H9 (cell line): ENCODE measurements around the gene PDE2A. TPM values are rescaled to one million over a fixed set of nuclear protein-coding genes. Genes with fewer than 3 reads are reported as not detected.

Experiments
- DNase-seq: peaks from one replicate; pipeline ENCODE4 v3.0.0-alpha.2; 2017
- H2AFZ ChIP-seq: one replicate; pipeline ENCODE4 v1.6.1; 2013; ENCODE audit warnings: mild to moderate bottlenecking, low read length, control low read depth, moderate library complexity
- H2AK5ac ChIP-seq: 2 replicates; pipeline ENCODE4 v1.6.1; 2013; ENCODE audit warnings: low read length, control low read depth, mixed read lengths; ENCODE audit not compliant: insufficient read length
- H2BK120ac ChIP-seq: one replicate; pipeline ENCODE4 v1.6.1; 2013; ENCODE audit warnings: low read depth, mild to moderate bottlenecking, low read length, control low read depth, inconsistent platforms; ENCODE audit not compliant: poor library complexity, severe bottlenecking
- H2BK12ac ChIP-seq: 2 replicates; pipeline ENCODE4 v1.6.1; 2013; ENCODE audit warnings: low read length, control low read depth, mixed read lengths, low read depth; ENCODE audit not compliant: insufficient read length
- H2BK15ac ChIP-seq: 2 replicates; pipeline ENCODE4 v1.6.1; 2013; ENCODE audit warnings: low read depth, low read length, control low read depth
- H2BK20ac ChIP-seq: one replicate; pipeline ENCODE4 v1.6.1; 2013; ENCODE audit warnings: low read depth, mild to moderate bottlenecking, low read length, control low read depth, inconsistent platforms; ENCODE audit not compliant: poor library complexity, severe bottlenecking
- H2BK5ac ChIP-seq: 2 replicates; pipeline ENCODE4 v1.6.1; 2013; ENCODE audit warnings: low read length, control low read depth, mixed read lengths; ENCODE audit not compliant: insufficient read length
- H3K14ac ChIP-seq: 2 replicates; pipeline ENCODE4 v1.6.1; 2013; ENCODE audit warnings: low read length, control low read depth; ENCODE audit not compliant: insufficient read depth
- H3K18ac ChIP-seq: 2 replicates; pipeline ENCODE4 v1.6.1; 2013; ENCODE audit warnings: low read depth, mild to moderate bottlenecking, mixed read lengths, low read length, control low read depth; ENCODE audit not compliant: insufficient read length
- H3K23ac ChIP-seq: 2 replicates; pipeline ENCODE4 v1.6.1; 2013; ENCODE audit warnings: low read length, control low read depth, mixed read lengths, low read depth; ENCODE audit not compliant: insufficient read length
- H3K23me2 ChIP-seq: 2 replicates; pipeline ENCODE4 v1.6.1; 2013; ENCODE audit warnings: low read depth, mild to moderate bottlenecking, mixed read lengths, low read length, control low read depth; ENCODE audit not compliant: insufficient read length, poor library complexity, severe bottlenecking
- H3K27ac ChIP-seq: 2 replicates; pipeline ENCODE4 v1.5.1; 2013; ENCODE audit warnings: low read length, control low read depth, mixed read lengths, low read depth; ENCODE audit not compliant: insufficient read length
- H3K27me3 ChIP-seq: 2 replicates; pipeline ENCODE4 v1.6.1; 2013; ENCODE audit warnings: low read length, control low read depth, inconsistent platforms; ENCODE audit not compliant: insufficient read depth
- H3K4ac ChIP-seq: 2 replicates; pipeline ENCODE4 v1.6.1; 2013; ENCODE audit warnings: low read depth, mild to moderate bottlenecking, control low read depth, inconsistent platforms, low read length, moderate library complexity
- H3K4me1 ChIP-seq: 2 replicates; pipeline ENCODE4 v1.6.1; 2013; ENCODE audit warnings: low read length, control low read depth, inconsistent platforms; ENCODE audit not compliant: insufficient read depth
- H3K4me2 ChIP-seq: 2 replicates; pipeline ENCODE4 v1.6.1; 2013; ENCODE audit warnings: low read length, control low read depth, mixed read lengths; ENCODE audit not compliant: insufficient read length, insufficient read depth
- H3K56ac ChIP-seq: 2 replicates; pipeline ENCODE4 v1.6.1; 2013; ENCODE audit warnings: low read depth, mild to moderate bottlenecking, mixed read lengths, low read length, control low read depth; ENCODE audit not compliant: insufficient read length
- H3K79me1 ChIP-seq: 2 replicates; pipeline ENCODE4 v1.6.1; 2013; ENCODE audit warnings: low read depth, mild to moderate bottlenecking, moderate library complexity, low read length, control low read depth, inconsistent platforms; ENCODE audit not compliant: insufficient read depth, poor library complexity, severe bottlenecking
- H3K79me2 ChIP-seq: 2 replicates; pipeline ENCODE4 v1.6.1; 2013; ENCODE audit warnings: low read length, control low read depth, inconsistent platforms; ENCODE audit not compliant: insufficient read depth
- H3K9ac ChIP-seq: 2 replicates; pipeline ENCODE4 v1.6.1; 2013; ENCODE audit warnings: low read length, control low read depth, mixed read lengths; ENCODE audit not compliant: insufficient read length; ENCODE audit errors: extremely low read depth
- H3K9me3 ChIP-seq: one replicate; pipeline ENCODE4 v1.6.1; 2013; ENCODE audit warnings: low read depth, low read length, inconsistent platforms; ENCODE audit not compliant: control insufficient read depth
- H3T11ph ChIP-seq: one replicate; pipeline ENCODE4 v1.6.1; 2013; ENCODE audit warnings: mild to moderate bottlenecking, low read length, control low read depth, inconsistent platforms
- H4K20me1 ChIP-seq: one replicate; pipeline ENCODE4 v1.6.1; 2013; ENCODE audit not compliant: control insufficient read depth, insufficient read length, insufficient read depth
- H4K5ac ChIP-seq: 2 replicates; pipeline ENCODE4 v1.6.1; 2013; ENCODE audit warnings: low read depth, mild to moderate bottlenecking, mixed read lengths, low read length, control low read depth; ENCODE audit not compliant: insufficient read length
- H4K8ac ChIP-seq: replicated peaks from 2 replicates; pipeline ENCODE4 v1.6.1; 2013; ENCODE audit warnings: low read length, control low read depth, mixed read lengths, low read depth; ENCODE audit not compliant: insufficient read length
- H4K91ac ChIP-seq: 2 replicates; pipeline ENCODE4 v1.6.1; 2013; ENCODE audit warnings: low read depth, mild to moderate bottlenecking, moderate library complexity, mixed read lengths, low read length, control low read depth; ENCODE audit not compliant: insufficient read length
- H3K27ac Mint-ChIP-seq, 3 experiments: 2 replicates in 2 of 3; 3 replicates in 1 of 3; pipeline ENCODE4 v1.8.0; 2020 to 2021; ENCODE audit warnings: mixed read lengths in 3 of 3, mild to moderate bottlenecking in 1 of 3, moderate library complexity in 1 of 3
- H3K27me3 Mint-ChIP-seq: 2 replicates; pipeline ENCODE4 v1.8.0; 2021; ENCODE audit warnings: low read depth, mild to moderate bottlenecking, moderate library complexity, mixed read lengths
- H3K36me3 Mint-ChIP-seq, 3 experiments: 2 replicates in 2 of 3; 3 replicates in 1 of 3; pipeline ENCODE4 v1.8.0; 2020 to 2021; ENCODE audit warnings: low read depth in 3 of 3, mixed read lengths in 3 of 3; ENCODE audit not compliant: insufficient read depth in 1 of 3
- H3K4me1 Mint-ChIP-seq, 2 experiments: 2 replicates each; pipeline ENCODE4 v1.8.0; 2020; ENCODE audit warnings: mixed read lengths in 2 of 2
- H3K4me3 Mint-ChIP-seq, 2 experiments: 2 replicates in 1 of 2; 3 replicates in 1 of 2; pipeline ENCODE4 v1.8.0; 2020 to 2021; ENCODE audit warnings: mild to moderate bottlenecking in 2 of 2, mixed read lengths in 2 of 2, moderate library complexity in 1 of 2
- H3K9me3 Mint-ChIP-seq, 2 experiments: 2 replicates in 1 of 2; 3 replicates in 1 of 2; pipeline ENCODE4 v1.8.0; 2020; ENCODE audit warnings: mild to moderate bottlenecking in 2 of 2, mixed read lengths in 2 of 2, moderate library complexity in 1 of 2
- CTCF ChIP-seq: fragments of 200-600 bp; sonication (generic); conservative IDR thresholded peaks from 3 replicates; pipeline ENCODE4 v1.8.0; 2021; ENCODE audit warnings: antibody characterized with exemption, mild to moderate bottlenecking
- WGBS: extraction: QIAGEN DNeasy Blood & Tissue Kit; methylation state at CpG from one replicate; pipeline ENCODE4 v1.1.7; 2013; ENCODE audit warnings: missing lambda C conversion rate, low lambda C conversion rate, mixed read lengths; ENCODE audit not compliant: insufficient read length; ENCODE audit errors: extremely low coverage; 5-methylcytosine and 5-hydroxymethylcytosine counted together
- total RNA-seq: library from RNA; stranded (reverse); gene quantifications from 2 replicates; pipeline ENCODE4 v1.2.1, GENCODE V29; 2021

PDE2A gene
- total RNA-seq, 1 experiment from 2014 or later: 3.4 TPM

- Histone ChIP-seq H2AK5ac (no peak overlapping the region), H2BK120ac (no peak overlapping the region), H2BK15ac (no peak overlapping the region), H4K20me1 (no peaks in the 10 kb centered on the region), H3K23ac (no peak overlapping the region), H3K4ac (no peak overlapping the region), H3K9me3 (no peaks in the 10 kb centered on the region), H3K56ac (no peak overlapping the region), H3K4me1 (no peaks in the 10 kb centered on the region), H3K18ac (no peak overlapping the region), H3K79me2 (no peaks in the 10 kb centered on the region), H2BK12ac (no peak overlapping the region), H4K8ac (no peak overlapping the region), H3K27ac (no peak overlapping the region), H3K4me2 (no peak overlapping the region), H2BK20ac (no peak overlapping the region), H3K14ac (no peak overlapping the region), H3K9ac (no peak overlapping the region), H2BK5ac (no peak overlapping the region), H4K5ac (no peak overlapping the region), H2AFZ (no peak overlapping the region), H3K27me3 (no peaks in the 10 kb centered on the region), H3T11ph (no peak overlapping the region), H4K91ac (no peak overlapping the region), H3K79me1 (no peaks in the 10 kb centered on the region), H3K23me2 (no peaks in the 10 kb centered on the region)
- no peak overlapping the region for H3K4me3 Mint-ChIP-seq
- no peak for TF ChIP-seq CTCF
- peaks cover 4 to 15% of the 10 kb centered on the region in 2 experiments; a peak in 3 of 4 replicates for H3K4me1 Mint-ChIP-seq
- peaks cover 23% of the 10 kb centered on the region for H3K27me3 Mint-ChIP-seq
- WGBS: no CpG with 5 or more reads among the region's 8 CpGs
- peak overlapping the region in 1 of 3 experiments; percentile 72; a peak in 3 of 7 replicates for H3K27ac Mint-ChIP-seq
- no peak for DNase-seq
- H3K9me3 Mint-ChIP-seq: no peaks in the 10 kb centered on the region
- H3K36me3 Mint-ChIP-seq: no peaks in the 10 kb centered on the region
These were observed 99.4 kb downstream of the PDE2A start for GRCh38 chr11:72574548-72575460.
